PC-9 (cell line): ENCODE results near the gene RGL1. TPM values are rescaled to one million over a fixed set of nuclear protein-coding genes. Genes with fewer than 3 reads are reported as not detected.

Experiments
- BruUV-seq: library from RNA; stranded (reverse); fragments of 400-500 nt; replicated peaks from 2 replicates; lab custom pipeline; 2021; lab: Mats Ljungman, UMichigan
- CTCF ChIA-PET: fragments of 300-600 bp; sonication (Branson Sonifier 250); formaldehyde crosslinking; loops from one replicate; lab custom pipeline; 2022; ENCODE audit warnings: antibody characterized with exemption; lab: Charles Lee
- POLR2A ChIA-PET: fragments of 300-600 bp; sonication (Branson Sonifier 250); formaldehyde crosslinking; loops from one replicate; lab custom pipeline; 2022; ENCODE audit warnings: antibody characterized with exemption; ENCODE audit not compliant: unreplicated experiment; lab: Charles Lee
- DNase-seq, 2 experiments: peaks; one replicate each; pipeline versions ENCODE4 v3.0.0 to v3.0.0-alpha.2; 2015 to 2022; ENCODE audit warnings: mixed read lengths in 1 of 2
- H2AFZ ChIP-seq: fragments of 200-600 bp; sonication (generic); 2 replicates; pipeline ENCODE4 v1.8.1; 2017; ENCODE audit warnings: antibody characterized with exemption
- H3F3A ChIP-seq: fragments of 200-600 bp; sonication (generic); 2 replicates; pipeline ENCODE4 v1.8.1; 2017; ENCODE audit warnings: antibody characterized with exemption, mild to moderate bottlenecking, low read depth; ENCODE audit not compliant: insufficient read depth
- H3K27ac ChIP-seq: fragments of 200-600 bp; sonication (generic); 2 replicates; pipeline ENCODE4 v1.6.1; 2016; ENCODE audit warnings: mixed run types
- H3K27me3 ChIP-seq: fragments of 200-600 bp; sonication (generic); 2 replicates; pipeline ENCODE4 v1.6.1; 2016; ENCODE audit warnings: low read depth, mixed run types; ENCODE audit not compliant: insufficient read depth
- H3K36me3 ChIP-seq: fragments of 200-600 bp; sonication (generic); 2 replicates; pipeline ENCODE4 v1.6.1; 2016; ENCODE audit warnings: low read depth, mixed run types
- H3K4me1 ChIP-seq: fragments of 200-600 bp; sonication (generic); replicated peaks from 2 replicates; pipeline ENCODE4 v1.6.1; 2016; ENCODE audit warnings: mixed run types; ENCODE audit not compliant: insufficient read depth
- H3K4me2 ChIP-seq: fragments of 200-600 bp; sonication (generic); 2 replicates; pipeline ENCODE4 v1.6.1; 2017; ENCODE audit warnings: mixed run types
- H3K4me3 ChIP-seq: fragments of 200-600 bp; sonication (generic); 2 replicates; pipeline ENCODE4 v1.6.1; 2016; ENCODE audit warnings: mixed run types
- H3K79me2 ChIP-seq: fragments of 200-600 bp; sonication (generic); 2 replicates; pipeline ENCODE4 v1.6.1; 2017; ENCODE audit warnings: low read depth, mixed run types
- H3K9me2 ChIP-seq: fragments of 200-600 bp; sonication (generic); 2 replicates; pipeline ENCODE4 v1.8.1; 2017; ENCODE audit warnings: mild to moderate bottlenecking; ENCODE audit not compliant: insufficient read depth
- H3K9me3 ChIP-seq: fragments of 200-600 bp; sonication (generic); 2 replicates; pipeline ENCODE4 v1.8.1; 2016; ENCODE audit warnings: low read depth; ENCODE audit not compliant: insufficient read depth
- H4K20me1 ChIP-seq: fragments of 200-600 bp; sonication (generic); 2 replicates; pipeline ENCODE4 v1.8.1; 2017; ENCODE audit not compliant: insufficient read depth
- CTCF ChIP-seq: fragments of 200-600 bp; sonication (generic); conservative IDR thresholded peaks from 2 replicates; pipeline ENCODE4 v1.6.1; 2017; ENCODE audit warnings: mixed run types, antibody characterized with exemption, mild to moderate bottlenecking, moderate library complexity
- EZH2 ChIP-seq: fragments of 200-600 bp; sonication (generic); IDR thresholded peaks from 2 replicates; pipeline ENCODE4 v1.8.0; 2017; ENCODE audit warnings: antibody characterized with exemption, low read depth
- intact Hi-C: fragments of 100-400 bp; cut with micrococcal nuclease; formaldehyde crosslinking; loops from one replicate; pipeline ENCODE4 v1.10.0; 2022; ENCODE audit not compliant: unreplicated experiment
- total RNA-seq: library from RNA; stranded (reverse); gene quantifications from 2 replicates; pipeline ENCODE4 v1.2.3, GENCODE V29; 2021

RGL1 gene
- total RNA-seq, 1 experiment from 2014 or later = 2.6 TPM

GRCh38 chr1:183850852-183851251, 45.9 kb downstream of the RGL1 start:
- no peak for DNase-seq
- no peak overlapping the region for H3K4me2 ChIP-seq
- no peak overlapping the region for H3K27ac ChIP-seq
- H3K36me3 ChIP-seq = no peaks in the 10 kb centered on the region
- H3F3A ChIP-seq = no peaks in the 10 kb centered on the region
- no peaks in the 10 kb centered on the region for H4K20me1 ChIP-seq
- no peaks in the 10 kb centered on the region for H3K27me3 ChIP-seq
- ChIA-PET CTCF (no interaction called here), POLR2A (no interaction called here)
- H3K9me3 ChIP-seq = no peaks in the 10 kb centered on the region
- H3K4me1 ChIP-seq = no peaks in the 10 kb centered on the region
- TF ChIP-seq CTCF (no peak), EZH2 (no peak)
- no peak overlapping the region for H3K4me3 ChIP-seq
- H2AFZ ChIP-seq = no peak overlapping the region
- no peaks in the 10 kb centered on the region for H3K79me2 ChIP-seq
- H3K9me2 ChIP-seq = no peaks in the 10 kb centered on the region
- no TSS peak for BruUV-seq
- intact Hi-C loops = no loop called here

- intact Hi-C loops = no loop called here
- H3K27ac ChIP-seq = no peak overlapping the region
- POLR2A ChIA-PET = no interaction called here
- no peaks in the 10 kb centered on the region for H3F3A ChIP-seq
- no peaks in the 10 kb centered on the region for H3K79me2 ChIP-seq
- no peaks in the 10 kb centered on the region for H4K20me1 ChIP-seq
- no peaks in the 10 kb centered on the region for H3K36me3 ChIP-seq
- CTCF ChIA-PET = no interaction called here
- DNase-seq = no peak
- BruUV-seq = no TSS peak
- no peaks in the 10 kb centered on the region for H3K9me2 ChIP-seq
- no peak overlapping the region for H3K4me2 ChIP-seq
- no peak overlapping the region for H2AFZ ChIP-seq
- H3K4me1 ChIP-seq = no peaks in the 10 kb centered on the region
- no peaks in the 10 kb centered on the region for H3K9me3 ChIP-seq
- TF ChIP-seq CTCF (no peak), EZH2 (no peak)
- no peak overlapping the region for H3K4me3 ChIP-seq
- H3K27me3 ChIP-seq = no peaks in the 10 kb centered on the region
These were observed 54.2 kb downstream of the RGL1 start for GRCh38 chr1:183859119-183859518.

GRCh38 chr1:183859831-183860230, 54.9 kb downstream of the RGL1 start:
- Histone ChIP-seq H3K4me3 (no peak overlapping the region), H3K4me2 (no peak overlapping the region), H3K9me2 (no peaks in the 10 kb centered on the region), H3K27me3 (no peaks in the 10 kb centered on the region), H3K36me3 (no peaks in the 10 kb centered on the region), H4K20me1 (no peaks in the 10 kb centered on the region), H2AFZ (no peak overlapping the region), H3K4me1 (no peaks in the 10 kb centered on the region), H3K79me2 (no peaks in the 10 kb centered on the region), H3K9me3 (no peaks in the 10 kb centered on the region), H3F3A (no peaks in the 10 kb centered on the region), H3K27ac (no peak overlapping the region)
- BruUV-seq = no TSS peak
- POLR2A ChIA-PET = no interaction called here
- no peak for DNase-seq
- CTCF ChIA-PET = no interaction called here
- TF ChIP-seq CTCF = no peak
- intact Hi-C loops = no loop called here
